Hematopoietic multipotent progenitor cell treated with erythropoietin and hydrocortisone succinate and interleukin-3 and kit ligand, for 15 days (in vitro differentiated cells): ENCODE results near the gene ABCA2.
"Not testable (repeated sequence)": the region's sequence is repeated elsewhere in the genome, so short reads cannot be mapped to it uniquely, and the experiment has no call there.

Experiments used
- DNase-seq: peaks from one replicate; pipeline ENCODE4 v3.0.0-alpha.2; 2015; ENCODE audit warnings: low spot score

The ABCA2 gene

GRCh38 chr9:137044502-137045177 lies 16.6 kb upstream of the ABCA2 start:
- no peak for DNase-seq

DNA sequence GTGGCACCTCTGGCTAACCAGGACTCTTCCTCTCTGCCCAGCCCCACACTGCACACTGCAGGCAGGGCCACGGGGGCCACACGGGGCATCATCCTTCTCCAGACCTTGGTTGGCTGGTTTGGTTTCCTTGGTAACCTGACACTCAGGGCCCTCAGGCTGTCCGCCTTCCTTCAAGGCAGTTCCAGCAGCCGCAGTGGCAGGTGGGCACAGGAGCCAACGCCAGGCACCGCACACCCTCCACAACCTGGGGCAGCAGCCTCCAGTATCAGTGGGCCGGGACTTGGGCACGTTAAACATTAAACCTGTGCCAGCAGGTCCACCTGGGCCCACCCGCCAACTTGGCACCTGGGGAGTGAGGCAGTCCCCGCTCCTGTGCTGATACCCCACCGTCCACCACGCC lies 16.0 kb upstream of the ABCA2 start:
- DNase-seq = no peak

DNA sequence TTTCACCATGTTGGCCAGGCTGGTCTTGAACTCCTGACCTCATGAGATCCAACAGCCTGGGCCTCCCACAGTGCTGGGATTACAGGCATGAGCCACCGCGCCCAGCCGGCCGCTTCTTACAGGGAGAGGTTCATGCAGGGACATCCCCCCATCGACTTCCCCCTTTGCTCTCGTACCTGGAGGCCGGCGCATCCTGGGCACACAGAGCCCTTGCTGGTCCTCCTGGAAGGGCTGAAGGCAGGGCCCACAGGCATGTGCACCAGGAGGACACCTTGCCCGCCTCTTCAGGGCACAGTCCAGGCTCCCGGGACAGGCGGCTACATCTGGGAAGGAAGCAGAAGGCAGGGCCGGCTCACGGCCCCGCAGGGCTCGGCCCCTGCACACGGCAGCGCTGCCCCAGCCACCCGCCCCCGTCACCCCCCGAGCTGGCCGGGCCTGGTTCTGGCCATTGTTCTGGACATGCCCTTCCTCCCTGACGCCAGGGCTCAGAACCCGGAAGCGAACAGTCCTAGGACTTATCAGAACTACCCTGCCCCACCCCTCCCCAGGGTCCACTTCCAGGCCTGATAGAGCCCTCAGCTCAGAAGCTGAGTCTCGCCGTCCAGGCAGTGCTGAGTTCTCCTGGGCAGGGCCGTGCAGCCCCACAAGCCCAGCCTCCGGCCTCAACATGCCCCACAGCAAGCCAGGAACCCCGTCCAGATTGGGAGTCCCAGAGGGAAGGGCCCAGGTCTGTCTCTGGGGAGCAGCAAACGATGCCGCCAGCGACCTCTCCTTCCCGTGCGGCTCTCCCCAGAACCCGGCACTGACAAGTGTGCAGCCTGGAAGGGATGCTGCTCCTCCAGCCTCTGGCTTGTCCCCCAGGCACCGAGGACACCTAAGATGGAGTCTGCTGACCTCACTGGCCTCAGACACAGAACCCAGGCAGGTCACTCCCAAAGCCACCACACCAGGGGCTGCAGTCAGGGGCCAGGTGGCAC lies 15.0 kb upstream of the ABCA2 start:
- DNase-seq = no peak

GRCh38 chr9:137041124-137041523 lies 13.1 kb upstream of the ABCA2 start:
- no peak for DNase-seq

GRCh38 chr9:137040568-137040967 lies 12.5 kb upstream of the ABCA2 start:
- no peak for DNase-seq

GRCh38 chr9:137039611-137040366 lies 11.8 kb upstream of the ABCA2 start:
- DNase-seq = no peak

DNA sequence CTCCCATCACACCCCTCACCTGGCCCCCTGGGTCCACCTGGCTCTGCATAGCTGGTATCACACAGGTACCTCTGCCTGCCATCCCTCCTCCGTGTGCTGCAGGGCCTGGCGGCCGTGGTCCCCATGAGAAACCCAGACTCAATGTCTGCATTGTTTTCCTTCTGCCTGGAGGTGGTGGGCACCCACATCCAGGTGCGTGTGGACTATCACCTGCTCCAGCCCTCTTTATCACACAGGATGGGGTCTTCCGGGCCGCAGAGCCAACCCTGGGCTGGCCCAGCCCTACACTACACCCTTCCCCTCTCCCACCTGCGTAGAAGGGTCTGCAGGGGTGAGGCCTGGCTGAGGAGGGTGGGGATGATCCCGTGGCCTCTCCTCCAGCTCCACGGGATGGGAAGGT lies 10.9 kb upstream of the ABCA2 start:
- DNase-seq = no peak

DNA sequence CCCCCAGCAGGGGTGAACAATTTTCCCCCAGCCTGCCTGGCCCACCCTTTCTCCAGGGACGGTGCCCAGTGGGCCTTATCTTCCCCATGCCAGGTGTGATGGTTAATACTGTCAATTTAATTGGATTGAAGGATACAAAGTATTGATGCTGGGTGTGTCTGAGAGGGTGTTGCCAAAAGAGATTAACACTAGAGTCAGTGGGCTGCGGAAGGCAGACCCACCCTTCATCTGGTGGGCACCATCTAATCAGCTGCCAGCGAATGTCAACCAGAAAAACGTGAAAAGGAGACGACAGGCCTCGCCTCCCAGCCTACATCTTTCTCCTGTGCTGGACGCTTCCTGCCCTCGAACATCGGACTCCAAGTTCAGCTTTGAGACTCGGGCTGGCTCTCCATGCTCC lies 9.4 kb upstream of the ABCA2 start:
- DNase-seq = no peak

DNA sequence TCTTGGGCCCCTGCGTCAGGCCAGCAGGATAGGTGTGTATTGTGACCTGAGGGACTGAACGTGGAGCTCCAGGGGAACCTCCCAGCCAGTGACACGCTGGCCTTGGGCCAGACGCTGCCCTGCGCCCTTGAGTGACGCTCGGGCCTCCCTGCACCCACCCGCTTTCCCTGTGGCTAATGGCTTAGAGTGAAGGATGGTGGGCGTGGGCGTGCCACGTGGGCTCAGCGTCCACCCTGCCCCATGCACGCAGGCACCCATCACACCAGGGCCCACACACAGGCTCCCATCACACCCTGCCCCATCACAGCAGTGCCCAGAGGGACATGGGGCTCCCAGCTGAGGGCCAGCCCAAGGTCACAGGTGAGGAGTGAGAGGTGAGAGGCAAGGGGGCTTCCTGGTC lies 9.0 kb upstream of the ABCA2 start:
- DNase-seq = no peak

- no peak for DNase-seq
Measured at GRCh38 chr9:137035937-137036336, 7.9 kb upstream of the ABCA2 start.

DNA sequence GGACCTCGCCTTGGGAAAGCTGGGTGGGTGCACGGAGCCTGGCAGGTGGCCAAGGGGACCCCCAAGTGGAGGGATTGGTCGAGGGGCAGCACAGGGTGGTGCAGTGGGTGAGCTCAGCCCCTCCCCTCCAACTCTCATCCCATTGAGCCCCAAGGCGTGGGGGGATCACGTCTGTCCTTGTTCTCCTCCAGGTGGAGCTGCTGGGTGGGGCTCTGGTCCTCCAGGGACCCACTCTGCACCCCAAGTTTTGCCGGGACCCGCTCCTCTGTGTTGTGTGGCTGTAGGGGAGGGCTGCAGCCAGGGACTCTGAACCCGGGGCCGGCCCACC lies 7.4 kb upstream of the ABCA2 start:
- DNase-seq = no peak

DNA sequence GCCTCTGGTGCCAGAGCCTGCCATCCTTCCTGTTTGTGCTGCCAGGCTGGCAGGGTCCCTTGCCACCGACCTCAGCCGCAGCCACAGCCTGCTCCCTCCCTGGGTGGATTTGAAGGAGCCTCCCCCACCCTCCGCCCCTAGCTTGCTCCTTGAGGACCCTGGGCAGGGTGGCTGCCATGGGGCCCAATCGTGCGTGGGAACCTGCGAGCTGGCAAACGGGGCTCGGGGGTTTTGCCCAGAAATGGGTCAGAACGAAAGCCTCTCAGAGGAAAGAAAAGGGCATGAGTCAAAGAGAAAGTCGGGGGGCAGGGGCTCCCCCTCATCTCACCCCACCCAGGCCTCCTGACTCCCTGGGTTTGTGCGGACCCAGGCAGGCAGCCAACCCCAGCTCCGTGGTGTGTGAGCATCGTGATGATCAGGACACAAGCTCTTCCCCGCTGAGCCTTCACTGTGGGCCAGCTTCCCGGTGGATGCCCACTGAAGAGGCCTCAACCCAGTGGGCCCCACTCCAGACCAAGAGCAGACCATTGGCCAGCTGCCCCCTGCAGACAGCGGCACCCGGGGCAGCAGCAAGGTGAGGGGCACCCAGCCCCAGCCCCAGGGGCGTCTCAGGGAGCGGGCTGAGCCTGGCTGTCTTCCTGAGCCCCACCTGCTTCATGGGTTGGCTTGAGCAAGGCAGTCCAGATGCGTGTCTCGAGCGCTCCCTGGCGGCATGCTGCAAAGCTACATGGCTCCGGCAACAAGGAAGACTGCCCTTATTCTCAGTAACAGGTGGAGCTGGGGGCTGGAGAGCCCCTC lies 6.9 kb upstream of the ABCA2 start:
- peak; percentile 82 for DNase-seq

DNA sequence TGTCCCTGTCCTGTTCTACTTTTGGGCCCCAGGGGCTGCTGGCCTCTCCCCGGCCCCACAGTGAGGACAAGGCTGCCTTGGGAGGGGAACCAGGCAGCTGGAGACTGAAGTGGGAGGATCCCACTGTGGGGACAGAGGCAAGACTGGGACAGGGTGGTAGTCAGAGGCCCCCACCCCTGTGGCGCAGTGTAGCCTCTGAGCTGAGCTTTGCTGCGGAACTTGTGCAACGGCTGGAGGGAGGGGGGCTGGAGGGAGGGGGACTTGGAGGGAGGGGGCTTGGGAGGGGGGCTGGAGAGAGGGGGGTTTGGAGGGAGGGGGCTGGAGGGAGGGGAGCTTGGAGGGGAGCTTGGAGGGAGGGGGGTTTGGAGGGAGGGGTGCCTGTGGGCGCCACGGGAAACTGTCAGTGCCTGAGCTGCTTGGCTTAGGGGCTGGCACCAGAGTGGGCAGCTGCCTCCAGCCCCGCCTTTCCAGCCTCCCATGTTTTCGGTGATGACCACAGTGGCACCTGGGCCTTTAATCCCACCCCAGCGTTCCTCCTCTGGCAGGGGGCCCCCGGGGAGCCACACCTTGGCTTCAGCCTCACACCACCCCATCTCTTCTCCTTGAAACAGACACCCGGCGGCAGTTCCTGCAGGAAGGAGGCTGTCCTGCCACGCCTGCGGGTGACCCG lies 6.1 kb upstream of the ABCA2 start:
- DNase-seq = no peak

DNA sequence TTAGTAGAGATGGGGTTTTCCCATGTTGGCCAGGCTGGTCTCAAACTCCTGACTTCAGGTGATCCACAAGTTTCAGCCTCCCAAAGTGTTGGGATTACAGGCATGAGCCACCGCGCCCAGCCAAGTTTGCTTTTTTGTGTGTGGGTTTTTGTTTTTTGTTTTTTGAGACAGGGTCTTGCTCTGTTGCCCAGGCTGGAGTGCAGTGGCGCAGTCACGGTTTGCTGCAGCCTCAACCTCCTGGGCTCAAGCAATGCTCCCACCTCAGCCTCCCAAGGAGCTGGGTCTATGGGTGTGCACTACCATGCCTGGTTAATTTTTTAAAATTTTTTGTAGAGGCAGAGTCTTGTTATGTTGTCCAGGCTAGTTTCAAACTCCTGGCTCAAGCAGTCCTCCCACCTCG lies 5.4 kb upstream of the ABCA2 start:
- DNase-seq = not testable (repeated sequence)

GRCh38 chr9:137032858-137033257 lies 4.8 kb upstream of the ABCA2 start:
- no peak for DNase-seq

- no peak for DNase-seq
Measured at GRCh38 chr9:137031904-137032640, 4.0 kb upstream of the ABCA2 start, which contains the start of gene FUT7. TSS of gene FUT7 (minus strand) at chr9:137032088. CDS start at chr9:137031991, 97 bp downstream.

DNA sequence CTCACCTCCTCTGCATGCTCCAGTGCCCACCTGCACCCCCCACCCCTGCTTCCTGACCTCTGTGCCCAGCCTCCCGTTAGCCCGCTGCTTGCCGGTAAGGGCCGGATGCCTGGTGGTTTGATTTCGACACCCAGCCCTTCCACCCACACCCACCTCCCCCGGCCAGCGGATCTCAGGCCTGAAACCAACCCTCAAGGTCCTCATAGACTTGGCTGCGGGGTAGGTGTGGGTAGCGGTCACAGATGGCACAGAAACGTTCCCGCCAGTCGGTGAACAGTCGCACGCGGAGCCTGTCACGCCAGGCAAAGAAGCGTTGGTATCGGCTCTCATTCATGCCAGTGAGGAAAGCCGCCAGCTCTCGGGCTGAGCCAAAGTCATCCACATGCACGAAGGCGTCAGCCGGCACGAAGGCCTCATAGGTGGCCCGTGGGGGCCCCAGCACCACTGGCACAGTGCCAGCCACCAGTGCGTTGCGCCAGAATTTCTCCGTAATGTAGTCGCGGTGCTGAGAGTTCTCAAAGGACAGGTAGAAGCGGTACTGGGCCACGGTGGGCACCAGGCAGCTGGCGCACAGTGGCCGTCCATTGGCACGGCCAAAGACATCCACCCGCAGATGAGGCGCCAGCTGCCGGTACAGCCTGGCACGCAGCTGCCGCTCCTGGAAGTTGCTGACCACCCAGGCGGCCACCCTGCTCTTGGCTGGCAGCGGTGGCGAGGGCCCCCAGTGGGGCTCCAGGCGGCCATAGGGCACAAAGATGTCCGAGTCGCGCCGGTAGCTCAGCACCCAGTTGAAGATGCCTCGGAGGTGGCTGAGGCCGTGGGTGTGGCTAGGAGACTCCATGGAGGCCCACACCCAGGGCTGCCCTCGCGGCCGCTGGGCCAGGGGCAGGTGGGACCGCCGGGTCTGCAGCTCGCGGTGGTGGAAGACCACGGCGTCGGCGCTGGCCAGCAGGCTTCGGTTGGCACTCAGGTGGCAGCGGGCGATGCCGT lies 2.8 kb upstream of the ABCA2 start:
- no peak for DNase-seq

DNA sequence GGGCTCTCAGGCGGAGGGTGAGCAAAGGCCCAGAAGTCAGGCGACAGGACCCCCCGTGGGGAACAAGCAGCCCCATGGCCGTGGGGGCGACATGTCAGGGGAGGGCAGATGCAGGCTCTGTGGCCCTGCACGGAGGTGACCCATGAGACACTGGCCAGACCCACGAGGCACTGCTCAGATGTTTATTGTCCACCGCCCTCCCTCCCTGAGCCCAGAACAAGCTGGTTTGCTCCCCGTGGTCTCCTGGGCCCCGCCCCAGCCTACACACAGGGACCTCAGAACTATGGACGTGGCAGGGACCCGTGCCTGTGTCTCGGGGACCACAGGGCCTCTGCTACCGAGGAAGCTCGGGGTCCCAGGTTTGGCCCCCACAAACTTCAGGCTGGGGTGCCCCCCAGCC lies 2.0 kb upstream of the ABCA2 start:
- DNase-seq = no peak
